MM.1S (cell line): ENCODE data around the gene CHST2.

Source experiments
- DNase-seq: peaks from one replicate; pipeline ENCODE4 v3.0.0-alpha.2; 2015
- H2AFZ ChIP-seq: fragments of 300-600 bp; sonication (generic); 2 replicates; pipeline ENCODE4 v1.6.0; 2016; ENCODE audit warnings: antibody characterized with exemption, low read length
- H3F3A ChIP-seq: fragments of 300-600 bp; sonication (generic); 2 replicates; pipeline ENCODE4 v1.6.1; 2016; ENCODE audit warnings: mild to moderate bottlenecking, antibody characterized with exemption, low read length, moderate library complexity, mixed read lengths; ENCODE audit not compliant: insufficient read depth
- H3K27ac ChIP-seq: fragments of 300-600 bp; sonication (generic); 2 replicates; pipeline ENCODE4 v1.5.1; 2016; ENCODE audit warnings: mild to moderate bottlenecking, low read length
- H3K27me3 ChIP-seq: fragments of 300-600 bp; sonication (generic); replicated peaks from 2 replicates; pipeline ENCODE4 v1.6.0; 2016; ENCODE audit warnings: low read length; ENCODE audit not compliant: insufficient read depth
- H3K36me3 ChIP-seq: fragments of 300-600 bp; sonication (generic); replicated peaks from 2 replicates; pipeline ENCODE4 v1.6.1; 2016; ENCODE audit warnings: mild to moderate bottlenecking, low read length, mixed read lengths; ENCODE audit not compliant: insufficient read depth
- H3K4me1 ChIP-seq: fragments of 300-600 bp; sonication (generic); 2 replicates; pipeline ENCODE4 v1.6.1; 2016; ENCODE audit warnings: low read length, mixed read lengths
- H3K4me2 ChIP-seq: fragments of 300-600 bp; sonication (generic); 2 replicates; pipeline ENCODE4 v1.6.0; 2016; ENCODE audit warnings: low read depth, low read length
- H3K4me3 ChIP-seq: fragments of 300-600 bp; sonication (generic); 2 replicates; pipeline ENCODE4 v1.5.1; 2016; ENCODE audit warnings: low read length, mixed read lengths
- H3K79me2 ChIP-seq: fragments of 300-600 bp; sonication (generic); 2 replicates; pipeline ENCODE4 v1.6.1; 2016; ENCODE audit warnings: mixed run types, low read length, mixed read lengths
- H3K9ac ChIP-seq: fragments of 300-600 bp; sonication (generic); 2 replicates; pipeline ENCODE4 v1.6.1; 2016; ENCODE audit warnings: low read length, mixed read lengths
- H3K9me2 ChIP-seq: fragments of 300-600 bp; sonication (generic); replicated peaks from 2 replicates; pipeline ENCODE4 v1.6.1; 2016; ENCODE audit warnings: mild to moderate bottlenecking, low read length, mixed read lengths; ENCODE audit not compliant: insufficient read depth
- H3K9me3 ChIP-seq: fragments of 300-600 bp; sonication (generic); replicated peaks from 2 replicates; pipeline ENCODE4 v1.6.1; 2016; ENCODE audit warnings: mild to moderate bottlenecking, low read length, mixed read lengths; ENCODE audit not compliant: insufficient read depth
- H4K20me1 ChIP-seq: fragments of 300-600 bp; sonication (generic); 2 replicates; pipeline ENCODE4 v1.6.1; 2016; ENCODE audit warnings: mild to moderate bottlenecking, low read length, moderate library complexity, mixed read lengths; ENCODE audit not compliant: insufficient read depth
- CTCF ChIP-seq: fragments of 300-600 bp; sonication (generic); IDR thresholded peaks from 2 replicates; pipeline ENCODE4 v1.5.1; 2016; ENCODE audit warnings: antibody characterized with exemption, low read length, mixed read lengths
- EZH2 ChIP-seq: fragments of 300-600 bp; sonication (generic); optimal IDR thresholded peaks from 2 replicates; pipeline ENCODE3; 2017; ENCODE audit warnings: low read depth, mild to moderate bottlenecking, antibody characterized with exemption, low read length, mixed read lengths
- EZH2phosphoT487 ChIP-seq: fragments of 300-600 bp; sonication (generic); IDR thresholded peaks from 2 replicates; pipeline ENCODE4 v1.6.1; 2018; ENCODE audit warnings: antibody characterized with exemption, low read length

CHST2 gene

GRCh38 chr3:143098032-143098764 is 21.4 kb upstream of the CHST2 start:
- no peaks in the 10 kb centered on the region for H4K20me1 ChIP-seq
- H3K9me3 ChIP-seq, result no peaks in the 10 kb centered on the region
- H3K4me3 ChIP-seq, result no peak overlapping the region
- no peak overlapping the region for H3K27ac ChIP-seq
- TF ChIP-seq EZH2phosphoT487 (no peak), CTCF (no peak), EZH2 (no peak)
- no peak overlapping the region for H3K9ac ChIP-seq
- DNase-seq, result no peak
- no peaks in the 10 kb centered on the region for H3K4me1 ChIP-seq
- no peaks in the 10 kb centered on the region for H3K79me2 ChIP-seq
- no peak overlapping the region for H3K4me2 ChIP-seq
- H3F3A ChIP-seq, result no peaks in the 10 kb centered on the region
- H3K9me2 ChIP-seq, result no peaks in the 10 kb centered on the region
- no peaks in the 10 kb centered on the region for H3K27me3 ChIP-seq
- H2AFZ ChIP-seq, result no peak overlapping the region
- no peaks in the 10 kb centered on the region for H3K36me3 ChIP-seq

- no peaks in the 10 kb centered on the region for H3K9me3 ChIP-seq
- no peaks in the 10 kb centered on the region for H4K20me1 ChIP-seq
- no peaks in the 10 kb centered on the region for H3K79me2 ChIP-seq
- H3K9ac ChIP-seq, result no peak overlapping the region
- DNase-seq, result no peak
- no peak overlapping the region for H3K27ac ChIP-seq
- no peaks in the 10 kb centered on the region for H3K4me1 ChIP-seq
- no peak overlapping the region for H2AFZ ChIP-seq
- no peaks in the 10 kb centered on the region for H3K9me2 ChIP-seq
- H3K36me3 ChIP-seq, result no peaks in the 10 kb centered on the region
- TF ChIP-seq EZH2phosphoT487 (no peak), CTCF (no peak), EZH2 (no peak)
- no peaks in the 10 kb centered on the region for H3F3A ChIP-seq
- H3K4me3 ChIP-seq, result no peak overlapping the region
- no peaks in the 10 kb centered on the region for H3K27me3 ChIP-seq
- no peak overlapping the region for H3K4me2 ChIP-seq
Observed at GRCh38 chr3:143099210-143099609, 20.4 kb upstream of the CHST2 start.

- no peaks in the 10 kb centered on the region for H3K9me3 ChIP-seq
- H3K4me2 ChIP-seq, result no peak overlapping the region
- no peaks in the 10 kb centered on the region for H3F3A ChIP-seq
- H3K36me3 ChIP-seq, result no peaks in the 10 kb centered on the region
- TF ChIP-seq EZH2, result no peak
- no peak for TF ChIP-seq CTCF
- no peak for TF ChIP-seq EZH2phosphoT487
- H3K9me2 ChIP-seq, result no peaks in the 10 kb centered on the region
- H3K27me3 ChIP-seq, result no peaks in the 10 kb centered on the region
- no peak overlapping the region for H2AFZ ChIP-seq
- no peaks in the 10 kb centered on the region for H3K4me1 ChIP-seq
- no peak overlapping the region for H3K9ac ChIP-seq
- H4K20me1 ChIP-seq, result no peaks in the 10 kb centered on the region
- H3K79me2 ChIP-seq, result no peaks in the 10 kb centered on the region
- H3K4me3 ChIP-seq, result no peak overlapping the region
- DNase-seq, result no peak
- no peak overlapping the region for H3K27ac ChIP-seq
Observed at GRCh38 chr3:143099690-143100089, 19.9 kb upstream of the CHST2 start.
